ACC112 (cell line): ENCODE measurements around the gene SLC9A6.
"Not testable (repeated sequence)": the region's sequence is repeated elsewhere in the genome, so short reads cannot be mapped to it uniquely, and the experiment has no call there.

Source experiments
- H2AFZ ChIP-seq: fragments of 200-600 bp; sonication (generic); one replicate; pipeline ENCODE4 v1.6.0; 2017; ENCODE audit warnings: antibody characterized with exemption, low read length; ENCODE audit not compliant: unreplicated experiment
- H3K27ac ChIP-seq: fragments of 200-600 bp; sonication (generic); 2 replicates; pipeline ENCODE4 v1.5.1; 2014; ENCODE audit warnings: low read depth, mild to moderate bottlenecking, antibody characterized with exemption, low read length, moderate library complexity
- H3K27me3 ChIP-seq: fragments of 200-600 bp; sonication (generic); 2 replicates; pipeline ENCODE4 v1.6.1; 2014; ENCODE audit warnings: mild to moderate bottlenecking, antibody characterized with exemption, low read length, moderate library complexity, mixed read lengths; ENCODE audit not compliant: insufficient read depth
- H3K36me3 ChIP-seq: fragments of 200-600 bp; sonication (generic); 2 replicates; pipeline ENCODE4 v1.6.1; 2016; ENCODE audit warnings: mild to moderate bottlenecking, antibody characterized with exemption, low read length, moderate library complexity, mixed read lengths; ENCODE audit not compliant: insufficient read depth
- H3K4me1 ChIP-seq: fragments of 200-600 bp; sonication (generic); one replicate; pipeline ENCODE4 v1.6.1; 2016; ENCODE audit warnings: low read length, mixed read lengths; ENCODE audit not compliant: insufficient read depth, unreplicated experiment, control insufficient read depth
- H3K4me3 ChIP-seq: fragments of 200-600 bp; sonication (generic); 2 replicates; pipeline ENCODE4 v1.5.1; 2014; ENCODE audit warnings: mild to moderate bottlenecking, low read depth, low read length
- H3K79me2 ChIP-seq: fragments of 200-600 bp; sonication (generic); one replicate; pipeline ENCODE4 v1.6.0; 2016; ENCODE audit warnings: low read length; ENCODE audit not compliant: control insufficient read depth, unreplicated experiment, insufficient read depth

Gene SLC9A6

GRCh38 chrX:136061696-136062095 lies 76.5 kb downstream of the SLC9A6 start:
- Histone ChIP-seq H3K4me1 (peaks cover 9% of the 10 kb centered on the region), H3K79me2 (no peaks in the 10 kb centered on the region), H2AFZ (no peak overlapping the region), H3K4me3 (no peak overlapping the region), H3K36me3 (no peaks in the 10 kb centered on the region), H3K27ac (no peak overlapping the region), H3K27me3 (no peaks in the 10 kb centered on the region)

DNA sequence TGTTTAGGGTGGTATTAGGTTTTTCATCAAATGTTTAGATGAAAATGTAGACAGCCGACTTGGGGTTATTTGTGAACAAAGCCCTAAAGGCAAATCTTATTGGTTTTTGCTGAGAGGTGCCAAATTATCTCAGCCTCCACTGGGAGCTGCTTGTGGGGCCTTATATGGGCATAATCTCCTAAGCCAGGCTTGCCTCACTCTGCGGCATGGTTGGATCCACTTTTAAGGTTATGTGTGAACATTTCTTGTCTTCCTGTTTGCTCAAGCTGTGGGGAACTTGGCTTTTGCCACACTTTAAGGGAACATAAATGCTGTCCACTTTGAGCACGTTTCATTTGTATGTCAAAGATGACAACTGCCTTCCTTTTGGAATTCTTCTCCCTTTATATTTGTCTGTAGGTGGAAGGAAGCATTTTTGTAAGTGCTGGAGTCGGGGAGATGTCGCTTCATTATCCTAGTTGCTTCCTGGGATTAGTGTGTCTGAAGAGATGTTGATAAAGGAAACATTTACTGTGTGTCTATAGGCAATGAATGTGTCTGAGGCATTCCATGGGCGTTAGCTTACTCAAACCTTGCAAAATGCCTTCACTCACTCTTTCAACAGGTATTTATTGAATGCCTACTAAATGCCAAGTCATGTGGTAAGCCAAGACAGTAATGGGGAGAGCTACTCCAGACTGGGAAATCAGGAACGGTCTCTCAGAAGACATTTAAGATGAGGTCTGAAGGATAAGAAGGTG lies 78.3 kb downstream of the SLC9A6 start:
- peaks cover 9% of the 10 kb centered on the region for H3K4me1 ChIP-seq
- H3K27me3 ChIP-seq: no peaks in the 10 kb centered on the region
- H3K4me3 ChIP-seq: no peak overlapping the region
- H2AFZ ChIP-seq: no peak overlapping the region
- no peak overlapping the region for H3K27ac ChIP-seq
- H3K79me2 ChIP-seq: no peaks in the 10 kb centered on the region
- no peaks in the 10 kb centered on the region for H3K36me3 ChIP-seq

GRCh38 chrX:136064661-136065043 lies 79.4 kb downstream of the SLC9A6 start:
- Histone ChIP-seq H2AFZ (no peak overlapping the region), H3K36me3 (no peaks in the 10 kb centered on the region), H3K27ac (no peak overlapping the region), H3K79me2 (no peaks in the 10 kb centered on the region), H3K4me1 (peaks cover 9% of the 10 kb centered on the region), H3K27me3 (no peaks in the 10 kb centered on the region), H3K4me3 (peak overlapping the region; percentile 28; the same call in 1 of the 2 replicates)

GRCh38 chrX:136065044-136065671 lies 79.9 kb downstream of the SLC9A6 start:
- Histone ChIP-seq H3K4me3 (peak overlapping the region; percentile 28; the same call in 1 of the 2 replicates), H3K27me3 (no peaks in the 10 kb centered on the region), H3K79me2 (no peaks in the 10 kb centered on the region), H3K27ac (no peak overlapping the region), H3K36me3 (no peaks in the 10 kb centered on the region), H2AFZ (no peak overlapping the region), H3K4me1 (peaks cover 9% of the 10 kb centered on the region)

- Histone ChIP-seq H3K4me3 (no peak overlapping the region), H3K79me2 (no peaks in the 10 kb centered on the region), H3K27ac (no peak overlapping the region), H3K36me3 (no peaks in the 10 kb centered on the region), H3K27me3 (no peaks in the 10 kb centered on the region), H2AFZ (no peak overlapping the region), H3K4me1 (peaks cover 9% of the 10 kb centered on the region)
These were observed 81.9 kb downstream of the SLC9A6 start for GRCh38 chrX:136067097-136067496.

DNA sequence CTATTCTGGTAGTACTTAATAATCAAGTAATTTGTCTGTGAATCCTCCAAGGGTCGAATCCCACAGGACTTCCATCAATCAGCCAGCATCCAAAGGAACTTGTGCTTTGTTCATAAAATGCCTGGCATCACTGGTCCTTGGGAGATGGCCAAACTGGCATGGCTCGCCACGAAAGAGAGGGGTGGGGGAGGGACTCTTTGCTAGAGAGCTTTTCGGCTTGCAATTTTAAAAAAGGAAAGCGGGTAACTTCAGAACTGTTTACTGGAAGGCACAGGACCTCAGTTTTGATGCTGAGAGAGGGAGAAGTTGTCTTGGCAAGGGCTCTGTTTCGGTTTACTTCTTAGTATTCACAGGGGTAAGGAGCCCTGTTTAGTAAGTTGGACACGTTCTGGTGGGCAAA lies 82.7 kb downstream of the SLC9A6 start:
- Histone ChIP-seq H2AFZ (no peak overlapping the region), H3K27me3 (no peaks in the 10 kb centered on the region), H3K4me3 (no peak overlapping the region), H3K36me3 (no peaks in the 10 kb centered on the region), H3K27ac (no peak overlapping the region), H3K4me1 (peaks cover 9% of the 10 kb centered on the region), H3K79me2 (no peaks in the 10 kb centered on the region)

DNA sequence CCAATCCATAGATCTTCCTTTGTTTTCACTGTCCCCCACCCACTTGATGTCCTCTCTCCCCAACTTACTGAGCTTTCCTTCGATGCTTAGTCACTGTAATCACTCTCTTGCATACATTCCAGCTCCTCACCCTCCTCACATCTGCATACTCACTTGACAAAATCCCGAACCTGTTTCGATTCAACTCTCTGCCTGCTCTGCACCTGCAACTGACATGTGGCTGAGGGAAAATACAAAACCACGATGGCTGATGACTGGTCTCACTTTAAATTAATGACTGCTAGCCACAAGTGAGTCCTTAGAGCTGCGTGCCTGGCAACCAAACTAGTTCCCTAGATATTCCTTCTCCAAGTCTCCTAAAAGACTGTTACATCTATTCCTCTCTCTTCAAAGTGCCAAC lies 91.7 kb downstream of the SLC9A6 start:
- Histone ChIP-seq H3K4me1 (no peaks in the 10 kb centered on the region), H2AFZ (no peak overlapping the region), H3K27me3 (no peaks in the 10 kb centered on the region), H3K4me3 (no peak overlapping the region), H3K79me2 (no peaks in the 10 kb centered on the region), H3K36me3 (no peaks in the 10 kb centered on the region), H3K27ac (no peak overlapping the region)

DNA sequence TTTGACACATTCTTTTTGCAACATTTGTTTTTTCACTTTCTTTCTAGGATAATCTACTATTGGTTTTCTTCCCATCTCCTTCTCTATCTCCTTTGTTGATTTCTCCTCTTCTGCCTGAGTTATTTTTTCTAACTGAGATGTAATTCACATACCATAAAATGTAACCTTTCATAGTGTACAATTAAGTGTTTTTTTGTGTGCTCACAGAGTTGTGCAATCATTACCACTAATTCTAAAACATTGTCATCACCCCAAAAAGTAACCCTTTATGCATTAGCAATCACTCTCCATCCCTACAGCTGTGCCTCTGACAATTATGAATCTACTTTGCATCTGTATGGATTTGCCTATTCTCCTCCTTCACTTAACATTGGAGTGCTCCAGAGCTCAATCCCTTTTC lies 95.5 kb downstream of the SLC9A6 start:
- H3K27ac ChIP-seq: no peak overlapping the region
- H3K36me3 ChIP-seq: no peaks in the 10 kb centered on the region
- H3K79me2 ChIP-seq: no peaks in the 10 kb centered on the region
- no peaks in the 10 kb centered on the region for H3K4me1 ChIP-seq
- no peak overlapping the region for H3K4me3 ChIP-seq
- no peak overlapping the region for H2AFZ ChIP-seq
- H3K27me3 ChIP-seq: no peaks in the 10 kb centered on the region

GRCh38 chrX:136086521-136086920 lies 101.3 kb downstream of the SLC9A6 start:
- no peak overlapping the region for H3K4me3 ChIP-seq
- no peaks in the 10 kb centered on the region for H3K36me3 ChIP-seq
- no peaks in the 10 kb centered on the region for H3K4me1 ChIP-seq
- H3K27me3 ChIP-seq: no peaks in the 10 kb centered on the region
- H3K27ac ChIP-seq: no peak overlapping the region
- no peak overlapping the region for H2AFZ ChIP-seq
- no peaks in the 10 kb centered on the region for H3K79me2 ChIP-seq

GRCh38 chrX:136091898-136092297 lies 106.7 kb downstream of the SLC9A6 start:
- H3K27me3 ChIP-seq, H3K79me2 ChIP-seq, H2AFZ ChIP-seq, H3K27ac ChIP-seq, H3K4me3 ChIP-seq, H3K36me3 ChIP-seq, H3K4me1 ChIP-seq: not testable (repeated sequence)

GRCh38 chrX:136094962-136095361 lies 109.7 kb downstream of the SLC9A6 start:
- no peaks in the 10 kb centered on the region for H3K36me3 ChIP-seq
- H3K27me3 ChIP-seq: no peaks in the 10 kb centered on the region

More at GRCh38 chrX:136094962-136095361, 109.7 kb downstream of the SLC9A6 start:
- no peak overlapping the region for H2AFZ ChIP-seq
- no peak overlapping the region for H3K4me3 ChIP-seq
- no peaks in the 10 kb centered on the region for H3K4me1 ChIP-seq
- no peaks in the 10 kb centered on the region for H3K79me2 ChIP-seq
- no peak overlapping the region for H3K27ac ChIP-seq
